Smooth muscle cell (in vitro differentiated cells): Measurements from ENCODE around the gene ANKRD36. TPM values are rescaled to one million over a fixed set of nuclear protein-coding genes. Genes with fewer than 3 reads are reported as not detected.
A peak's percentile ranks its signal among the peaks of the same experiment; 100 is the strongest.
"Not testable (repeated sequence)": the region's sequence is repeated elsewhere in the genome, so short reads cannot be mapped to it uniquely, and the experiment has no call there.

Source experiments
- DNase-seq: peaks from one replicate; lab custom pipeline; 2025; ENCODE audit not compliant: unreplicated experiment; lab: John Stamatoyannopoulos, UW
- H2AFZ ChIP-seq: fragments of 200-600 bp; sonication (generic); 2 replicates; pipeline ENCODE4 v1.6.0; 2016; ENCODE audit warnings: antibody characterized with exemption, low read depth, mild to moderate bottlenecking
- H3F3A ChIP-seq: fragments of 200-600 bp; sonication (generic); 2 replicates; pipeline ENCODE4 v1.6.0; 2017; ENCODE audit warnings: antibody characterized with exemption, low read depth
- H3K27ac ChIP-seq: fragments of 200-600 bp; sonication (generic); 2 replicates; pipeline ENCODE4 v1.5.1; 2016; ENCODE audit warnings: low read depth, mild to moderate bottlenecking
- H3K27me3 ChIP-seq: fragments of 200-600 bp; sonication (generic); 2 replicates; pipeline ENCODE4 v1.6.1; 2016; ENCODE audit warnings: low read depth, mild to moderate bottlenecking
- H3K36me3 ChIP-seq: fragments of 200-600 bp; sonication (generic); 2 replicates; pipeline ENCODE4 v1.5.1; 2016; ENCODE audit warnings: low read depth
- H3K4me1 ChIP-seq: fragments of 200-600 bp; sonication (generic); 2 replicates; pipeline ENCODE4 v1.5.1; 2016; ENCODE audit warnings: low read depth
- H3K4me2 ChIP-seq: fragments of 200-600 bp; sonication (generic); 2 replicates; pipeline ENCODE4 v1.6.0; 2016; ENCODE audit warnings: mild to moderate bottlenecking
- H3K4me3 ChIP-seq: fragments of 200-600 bp; sonication (generic); 2 replicates; pipeline ENCODE4 v1.5.1; 2016; ENCODE audit warnings: mild to moderate bottlenecking
- H3K79me2 ChIP-seq: fragments of 200-600 bp; sonication (generic); 2 replicates; pipeline ENCODE4 v1.6.0; 2016; ENCODE audit warnings: low read depth, mild to moderate bottlenecking
- H3K9ac ChIP-seq: fragments of 200-600 bp; sonication (generic); 2 replicates; pipeline ENCODE4 v1.6.0; 2016; ENCODE audit warnings: low read depth
- H3K9me3 ChIP-seq: fragments of 200-600 bp; sonication (generic); replicated peaks from 2 replicates; pipeline ENCODE4 v1.5.1; 2016; ENCODE audit warnings: low read depth
- H4K20me1 ChIP-seq: fragments of 200-600 bp; sonication (generic); 2 replicates; pipeline ENCODE4 v1.6.0; 2016; ENCODE audit warnings: low read depth
- CTCF ChIP-seq: fragments of 200-600 bp; sonication (generic); IDR thresholded peaks from 2 replicates; pipeline ENCODE4 v1.5.1; 2017; ENCODE audit warnings: borderline replicate concordance, mild to moderate bottlenecking, antibody characterized with exemption; ENCODE audit not compliant: insufficient read depth, poor library complexity, severe bottlenecking
- WGBS: methylation state at CpG from one replicate; pipeline ENCODE4 v1.1.7; 2016; ENCODE audit warnings: low lambda C conversion rate; 5-methylcytosine and 5-hydroxymethylcytosine counted together
- polyA plus RNA-seq: library from polyadenylated mRNA; unstranded; fragments of >200 nt; fragmentation: Nextera tagmentation; extraction: Ambion mirVana; gene quantifications from 2 replicates; pipeline ENCODE4 v1.2.1, GENCODE V29; 2016
- total RNA-seq: library from RNA; depleted of rRNA; stranded (reverse); fragments of >200 nt; gene quantifications from 2 replicates; pipeline ENCODE4 v1.2.3, GENCODE V29; 2014

Gene ANKRD36
- total RNA-seq (14.7 and 35.9 TPM in 2 replicates), polyA plus RNA-seq (4.3 and 10.2 TPM in 2 replicates)

- H3K27ac ChIP-seq, result peak within 1 kb of the TSS; percentile 57
- H3K9ac ChIP-seq, result peak within 1 kb of the TSS; percentile 63
- H3F3A ChIP-seq, H3K79me2 ChIP-seq, H3K9me3 ChIP-seq, DNase-seq, H3K4me1 ChIP-seq, H4K20me1 ChIP-seq, H3K36me3 ChIP-seq, H3K27me3 ChIP-seq: not testable (repeated sequence)
- peak within 1 kb of the TSS; percentile 67 for H3K4me3 ChIP-seq
- peak; percentile 41 for TF ChIP-seq CTCF
- H2AFZ ChIP-seq, result peak within 1 kb of the TSS; percentile 95
- H3K4me2 ChIP-seq, result peak within 1 kb of the TSS; percentile 94
- 1% methylated on average over 36 of the region's 74 CpGs for WGBS
Measured at GRCh38 chr2:97113050-97113881, at the start of gene ANKRD36. TSS of gene ANKRD36 (plus strand) at chr2:97113153. CDS start at chr2:97113740, 587 bp downstream.

- H3K79me2 ChIP-seq, H3K4me3 ChIP-seq, H3K9me3 ChIP-seq, H3F3A ChIP-seq, H3K4me1 ChIP-seq, H3K4me2 ChIP-seq, H3K27me3 ChIP-seq, H3K27ac ChIP-seq, H3K36me3 ChIP-seq, H4K20me1 ChIP-seq, H2AFZ ChIP-seq, DNase-seq, H3K9ac ChIP-seq: not testable (repeated sequence)
- WGBS, result 81% methylated on average over 5 of the region's 5 CpGs
Measured at GRCh38 chr2:97066030-97066429, 46.9 kb upstream of the ANKRD36 start.

- Histone ChIP-seq H3K4me3 (no peak overlapping the region), H3K27ac (no peak overlapping the region), H3K4me1 (no peaks in the 10 kb centered on the region), H3F3A (no peaks in the 10 kb centered on the region), H2AFZ (no peak overlapping the region), H3K9me3 (no peaks in the 10 kb centered on the region), H3K79me2 (no peaks in the 10 kb centered on the region), H3K27me3 (no peaks in the 10 kb centered on the region), H4K20me1 (no peaks in the 10 kb centered on the region), H3K9ac (no peak overlapping the region), H3K4me2 (no peak overlapping the region), H3K36me3 (no peaks in the 10 kb centered on the region)
- 89% methylated on average over 5 of the region's 5 CpGs for WGBS
- no peak for TF ChIP-seq CTCF
- DNase-seq, result no peak
Measured at GRCh38 chr2:97067279-97068004, 45.5 kb upstream of the ANKRD36 start.

- no peaks in the 10 kb centered on the region for H3F3A ChIP-seq
- no peak for DNase-seq
- H3K27ac ChIP-seq, result no peak overlapping the region
- H3K9me3 ChIP-seq, result no peaks in the 10 kb centered on the region
- 100% methylated on average over 1 of the region's 1 CpG for WGBS
- no peaks in the 10 kb centered on the region for H3K79me2 ChIP-seq
- TF ChIP-seq CTCF, result no peak
- H3K36me3 ChIP-seq, result no peaks in the 10 kb centered on the region
- no peak overlapping the region for H3K9ac ChIP-seq
- H3K4me3 ChIP-seq, result no peak overlapping the region
- no peak overlapping the region for H3K4me2 ChIP-seq
- no peaks in the 10 kb centered on the region for H3K4me1 ChIP-seq
- no peak overlapping the region for H2AFZ ChIP-seq
- no peaks in the 10 kb centered on the region for H4K20me1 ChIP-seq
- no peaks in the 10 kb centered on the region for H3K27me3 ChIP-seq
Measured at GRCh38 chr2:97068074-97068473, 44.9 kb upstream of the ANKRD36 start.

- 89% methylated on average over 5 of the region's 5 CpGs for WGBS
- H3K9me3 ChIP-seq, H3K4me3 ChIP-seq: not testable (repeated sequence)
Measured at GRCh38 chr2:97068722-97069121, 44.2 kb upstream of the ANKRD36 start.

GRCh38 chr2:97070915-97071314 is 42.0 kb upstream of the ANKRD36 start:
- not testable (repeated sequence) for H3F3A ChIP-seq, H3K27ac ChIP-seq, H3K4me3 ChIP-seq, H3K79me2 ChIP-seq, H3K4me2 ChIP-seq, H4K20me1 ChIP-seq, H3K27me3 ChIP-seq, DNase-seq, H3K36me3 ChIP-seq, H3K9ac ChIP-seq, H2AFZ ChIP-seq, H3K9me3 ChIP-seq, H3K4me1 ChIP-seq
- WGBS, result 47% methylated on average over 2 of the region's 3 CpGs

More at GRCh38 chr2:97068722-97069121, 44.2 kb upstream of the ANKRD36 start:
- H3K4me2 ChIP-seq, H3K27me3 ChIP-seq, H3F3A ChIP-seq, H3K4me1 ChIP-seq, H3K9ac ChIP-seq, H3K27ac ChIP-seq, H2AFZ ChIP-seq, DNase-seq, H3K79me2 ChIP-seq, H3K36me3 ChIP-seq, H4K20me1 ChIP-seq: not testable (repeated sequence)
